Measurements from ENCODE around the gene UTP4.

UTP4 gene

GRCh38 chr16:69176033-69176800, 43.8 kb downstream of the UTP4 start:
- no peak overlapping the region for H3K4me3 ChIP-seq (replicated peaks in 1 of 2; ENCODE audit: low read depth in 2 of 2, low read length in 2 of 2)
- DNase-seq (ENCODE audit: low read depth in 2 of 2) = peak; percentile 64 to 74

GRCh38 chr16:69179328-69180010, 47.0 kb downstream of the UTP4 start:
- no peak for TF ChIP-seq CTCF (IDR thresholded peaks at IDR 0.05; ENCODE audit: low read depth, low read length)
- peak; percentile 83 to 96 for DNase-seq (ENCODE audit: low read depth in 2 of 2)
- H3K4me3 ChIP-seq (replicated peaks in 1 of 2; ENCODE audit: low read depth in 2 of 2, low read length in 2 of 2) = no peak overlapping the region

More at GRCh38 chr16:69176033-69176800, 43.8 kb downstream of the UTP4 start:
- no peak for TF ChIP-seq CTCF (IDR thresholded peaks at IDR 0.05; ENCODE audit: low read depth, low read length)

- H3K4me3 ChIP-seq (replicated peaks in 1 of 2; ENCODE audit: low read depth in 2 of 2, low read length in 2 of 2) = no peak overlapping the region
- DNase-seq (ENCODE audit: low read depth in 2 of 2) = no peak
Measured at GRCh38 chr16:69180011-69180338, 47.5 kb downstream of the UTP4 start.

GRCh38 chr16:69182730-69183416, 50.4 kb downstream of the UTP4 start:
- TF ChIP-seq CTCF (IDR thresholded peaks at IDR 0.05; ENCODE audit: low read depth, low read length) = no peak
- DNase-seq (ENCODE audit: low read depth in 2 of 2) = no peak
- no peak overlapping the region for H3K4me3 ChIP-seq (replicated peaks in 1 of 2; ENCODE audit: low read depth in 2 of 2, low read length in 2 of 2)

More at GRCh38 chr16:69180011-69180338, 47.5 kb downstream of the UTP4 start:
- no peak for TF ChIP-seq CTCF (IDR thresholded peaks at IDR 0.05; ENCODE audit: low read depth, low read length)

- DNase-seq (ENCODE audit: low read depth in 2 of 2) = peak; percentile 85 to 89
- no peak for TF ChIP-seq CTCF (IDR thresholded peaks at IDR 0.05; ENCODE audit: low read depth, low read length)
- H3K4me3 ChIP-seq (replicated peaks in 1 of 2; ENCODE audit: low read depth in 2 of 2, low read length in 2 of 2) = peak within 1 kb of the TSS; percentile 73 to 82
Measured at GRCh38 chr16:69186642-69187445, 54.4 kb downstream of the UTP4 start, which contains the start of gene SNTB2. TSS of gene SNTB2 (plus strand) at chr16:69187164. CDS start at chr16:69187167, 3 bp downstream.

Measured in cardiac fibroblast (primary cell).